Activated CD8-positive, alpha-beta memory T cell treated with anti-CD3 and anti-CD28 coated beads, Interleukin-2, amount 50 U/mL, for 24 hours (primary cell): ENCODE results near the gene SAP130.

Experiments used
- DNase-seq: peaks from one replicate; pipeline ENCODE4 v3.0.0-alpha.2; 2020; ENCODE audit errors: extremely low read depth

SAP130 gene

GRCh38 chr2:128026448-128027277 is 1.2 kb downstream of the SAP130 start:
- no peak for DNase-seq

GRCh38 chr2:128024816-128025215 is 3.0 kb downstream of the SAP130 start:
- no peak for DNase-seq

DNA sequence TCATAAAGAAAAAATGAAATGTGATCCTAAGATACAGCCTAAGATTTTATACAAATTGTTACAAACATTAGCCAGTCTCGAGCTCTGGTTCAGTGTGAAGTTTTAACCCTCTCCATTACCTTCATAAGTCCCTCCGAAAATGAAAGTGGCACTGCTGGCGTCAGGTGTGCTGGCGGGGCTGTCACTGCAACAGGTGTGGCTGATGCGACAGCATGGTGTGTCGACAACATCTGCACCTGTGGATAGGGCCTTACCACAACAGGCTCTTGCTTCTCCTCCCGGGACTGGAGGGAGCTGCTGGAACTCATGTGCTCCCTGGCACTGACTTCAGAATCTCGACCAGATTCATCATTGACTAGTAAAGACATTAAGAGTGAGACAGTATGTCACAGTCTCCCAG is 10.3 kb downstream of the SAP130 start:
- no peak for DNase-seq

DNA sequence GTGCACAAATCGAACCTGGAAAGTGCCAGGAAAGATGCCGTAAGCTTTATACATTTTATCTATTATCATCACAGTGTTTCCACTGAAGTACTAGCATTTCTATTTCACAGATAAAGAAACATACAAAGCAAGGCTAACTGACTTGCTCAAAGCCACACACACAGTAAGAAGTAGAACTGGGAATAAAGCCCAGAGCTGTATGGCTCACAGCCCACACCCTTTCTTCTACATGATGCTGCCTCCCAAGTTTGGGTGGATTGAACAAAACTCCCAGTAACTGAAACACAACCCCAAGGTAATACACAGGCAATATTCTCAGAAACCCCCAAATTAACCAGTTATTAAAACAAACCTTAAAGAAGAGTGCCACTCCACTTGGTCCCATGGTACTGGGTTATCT is 11.2 kb downstream of the SAP130 start:
- DNase-seq, result no peak

DNA sequence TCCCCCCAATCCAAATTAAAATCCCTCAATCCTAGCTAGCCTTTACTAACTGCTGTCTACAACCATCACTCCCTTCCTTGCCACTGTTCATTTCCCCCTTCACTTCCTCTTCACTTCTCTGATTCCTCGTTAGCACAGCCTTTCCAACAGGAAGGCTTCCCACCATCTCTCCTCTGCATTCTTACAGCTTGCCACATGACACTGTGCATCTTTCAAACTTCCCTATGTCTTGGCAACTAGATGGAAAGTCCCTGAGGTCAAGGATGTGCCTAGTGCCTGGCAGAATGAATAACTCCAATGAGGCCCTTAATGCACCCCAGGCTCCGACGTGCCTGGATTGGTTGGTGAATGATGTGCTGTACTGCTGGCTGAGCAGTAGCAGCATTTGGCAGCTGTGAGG is 15.2 kb downstream of the SAP130 start:
- DNase-seq, result no peak

DNA sequence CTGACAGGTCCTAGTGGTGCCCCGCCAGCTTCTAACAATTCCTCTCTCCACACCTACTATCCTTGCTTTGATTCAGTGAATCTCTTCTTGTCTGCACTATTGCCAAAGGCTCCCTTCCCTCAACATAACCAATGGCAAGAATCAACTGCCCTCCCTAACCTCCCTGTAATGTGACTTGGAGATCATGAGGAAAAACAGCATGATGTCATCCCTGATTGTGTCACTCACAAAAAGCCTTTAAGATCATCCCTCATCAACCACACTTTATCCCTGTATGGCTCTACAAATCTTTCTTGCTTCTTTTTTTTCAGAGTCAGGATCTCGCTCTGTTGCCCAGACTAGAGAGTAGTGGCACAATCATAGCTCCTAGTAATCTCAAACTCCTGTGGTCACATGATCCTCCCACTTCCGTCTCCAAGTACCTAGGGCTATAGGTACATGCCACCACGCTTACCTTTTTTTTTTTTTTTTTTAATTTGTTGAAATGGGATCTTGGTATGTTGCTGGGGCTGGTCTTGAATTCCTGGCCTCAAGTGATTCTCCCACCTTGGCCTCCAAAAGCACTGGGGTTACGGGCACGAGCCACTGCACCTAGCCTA is 19.7 kb downstream of the SAP130 start:
- DNase-seq, result no peak

DNA sequence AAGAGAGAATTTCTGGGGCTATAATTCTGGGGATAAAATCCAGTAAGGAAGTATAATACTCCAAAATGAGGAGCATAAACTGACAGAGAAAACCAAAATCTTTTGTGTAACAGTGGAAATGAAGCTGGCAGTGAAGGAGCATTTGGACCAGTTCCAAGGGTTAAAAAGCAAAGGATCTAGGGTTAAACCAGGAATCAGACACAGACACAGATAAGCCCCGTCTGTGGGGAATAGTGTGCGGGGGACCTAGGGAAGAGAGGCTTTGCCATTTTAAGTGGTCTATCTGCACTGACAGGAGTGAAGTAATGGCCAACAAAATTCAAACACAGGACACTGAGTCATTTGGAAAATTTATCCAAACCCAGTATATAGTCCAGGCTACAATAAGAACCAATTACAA is 23.4 kb downstream of the SAP130 start:
- DNase-seq, result no peak

GRCh38 chr2:128003463-128003862 is 24.4 kb downstream of the SAP130 start:
- DNase-seq, result no peak

GRCh38 chr2:127996160-127996559 is 31.7 kb downstream of the SAP130 start:
- DNase-seq, result no peak

DNA sequence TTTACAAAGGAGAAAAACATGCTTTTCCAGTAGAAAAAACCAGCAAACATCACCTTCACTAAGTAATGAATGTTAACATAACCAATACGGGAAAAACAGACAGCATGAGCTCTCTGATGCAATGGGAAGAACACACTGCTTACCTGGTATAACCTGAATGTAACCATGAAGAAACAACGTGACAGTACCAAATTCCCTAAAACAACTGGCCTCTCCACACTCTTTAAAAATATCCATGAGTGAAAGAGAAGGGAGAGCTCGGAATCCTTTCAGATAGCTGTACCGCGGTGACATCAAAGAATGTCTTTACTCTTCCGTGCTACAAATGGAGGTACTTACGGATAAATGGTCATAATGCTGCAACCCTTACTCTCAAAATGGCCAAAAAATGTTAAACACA is 32.1 kb downstream of the SAP130 start:
- DNase-seq, result no peak

GRCh38 chr2:127993659-127994058 is 34.2 kb downstream of the SAP130 start:
- no peak for DNase-seq

GRCh38 chr2:127991742-127992141 is 36.1 kb downstream of the SAP130 start:
- no peak for DNase-seq

DNA sequence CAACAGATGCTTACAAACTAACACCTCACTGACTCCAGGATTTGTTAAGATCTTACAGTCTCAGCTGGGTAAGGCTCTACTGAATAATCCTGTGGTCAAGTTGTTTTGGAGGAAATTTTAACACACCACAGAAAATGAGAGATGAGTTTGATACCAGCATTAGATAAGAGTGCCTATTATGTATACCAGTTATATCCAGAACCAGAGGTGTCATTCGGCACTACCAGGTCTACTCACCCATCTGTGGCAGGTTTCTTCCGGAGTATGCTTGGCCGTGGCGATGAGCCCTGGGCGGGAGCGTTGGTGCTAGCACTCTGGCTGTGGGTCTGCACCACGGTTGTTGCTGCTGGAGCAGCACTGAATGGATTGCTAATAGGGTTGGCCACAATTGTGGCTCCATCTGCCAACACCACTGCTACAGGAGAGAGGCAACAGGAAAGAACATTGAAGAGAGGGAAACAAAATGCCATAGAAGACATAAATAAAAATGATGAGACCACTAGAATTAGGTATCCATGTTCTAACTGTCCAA is 41.2 kb downstream of the SAP130 start:
- no peak for DNase-seq

DNA sequence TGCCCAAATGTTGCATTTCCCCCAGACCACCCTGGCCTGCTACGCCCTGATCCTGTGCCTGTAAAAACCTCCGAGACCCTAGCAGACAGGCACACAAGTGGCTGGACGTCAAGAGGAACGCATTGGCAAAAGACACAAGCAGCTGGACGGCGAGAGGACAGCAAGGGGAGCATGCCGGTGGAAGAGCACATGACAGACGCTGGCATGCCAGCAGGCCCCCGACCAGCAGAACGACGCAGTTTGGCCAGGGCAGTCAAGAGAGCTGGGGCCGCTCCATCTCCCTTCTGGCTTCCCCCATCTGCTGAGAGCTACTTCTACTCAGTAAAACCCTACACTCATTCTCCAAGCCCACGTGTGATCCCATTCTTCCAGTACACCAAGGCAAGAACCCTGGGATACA is 42.1 kb downstream of the SAP130 start:
- DNase-seq, result no peak

GRCh38 chr2:127985026-127985734 is 42.7 kb downstream of the SAP130 start:
- no peak for DNase-seq

GRCh38 chr2:127984551-127984950 is 43.3 kb downstream of the SAP130 start:
- no peak for DNase-seq

- DNase-seq, result no peak
Observed at GRCh38 chr2:127969446-127969845, 58.4 kb downstream of the SAP130 start.

DNA sequence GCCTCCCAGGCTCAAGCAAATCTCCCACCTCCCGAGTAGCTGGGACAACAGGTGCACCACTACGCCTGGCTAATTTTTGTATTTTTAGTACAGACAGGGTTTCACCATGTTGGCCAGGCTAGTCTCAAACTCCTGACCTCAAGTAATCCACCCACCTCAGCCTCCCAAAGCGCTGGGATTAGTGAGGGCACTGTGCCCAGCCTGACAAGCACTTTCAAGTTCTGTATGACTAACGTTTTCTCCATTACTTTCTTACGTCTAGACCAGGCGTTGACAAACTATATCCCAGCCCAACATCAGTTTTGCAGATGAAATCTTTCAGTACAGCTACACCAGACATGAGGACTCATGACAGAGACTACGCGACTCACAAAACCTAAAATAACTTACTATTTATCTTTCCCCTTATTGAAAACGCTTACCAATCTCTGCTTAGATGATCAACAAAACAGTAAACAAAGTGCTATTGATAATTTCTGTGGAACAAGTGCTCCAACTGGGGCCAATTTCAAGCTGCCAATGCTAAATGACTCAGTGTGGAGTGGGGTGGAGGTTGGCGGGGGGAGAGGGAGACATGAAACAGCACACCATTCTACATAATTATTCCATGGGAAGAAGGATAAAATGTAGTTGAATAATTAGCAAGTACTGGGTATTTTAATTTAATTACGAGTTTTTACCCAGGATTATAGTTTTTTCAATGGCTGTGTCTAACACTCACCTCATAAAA is 59.1 kb downstream of the SAP130 start:
- no peak for DNase-seq

DNA sequence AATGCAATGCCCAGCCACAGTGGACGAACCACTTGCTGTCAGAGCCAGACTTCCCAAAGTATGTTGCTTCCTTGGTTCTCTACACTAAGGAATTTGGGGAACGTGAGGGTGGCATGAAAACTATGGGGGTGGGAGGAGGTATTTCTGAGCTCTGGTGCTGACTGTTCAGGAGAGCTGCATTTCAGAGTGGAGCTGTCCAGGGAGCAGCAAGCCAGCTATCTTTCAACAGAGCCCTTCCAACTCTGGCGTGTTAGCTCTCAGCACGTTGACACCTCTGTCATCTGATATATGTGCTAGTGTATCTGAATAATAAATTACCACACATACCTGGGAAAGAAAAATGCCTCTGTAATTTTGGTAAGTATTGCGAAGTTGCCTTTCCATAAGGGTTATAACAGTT is 66.1 kb downstream of the SAP130 start:
- no peak for DNase-seq

- no peak for DNase-seq
Observed at GRCh38 chr2:127957240-127957639, 70.6 kb downstream of the SAP130 start.

- no peak for DNase-seq
Observed at GRCh38 chr2:127954857-127955256, 73.0 kb downstream of the SAP130 start.

GRCh38 chr2:127953849-127954248 is 74.0 kb downstream of the SAP130 start:
- DNase-seq, result no peak
